Measurements from ENCODE around the gene TTLL10. TPM values are rescaled to one million over a fixed set of nuclear protein-coding genes. Genes with fewer than 3 reads are reported as not detected.

The TTLL10 gene
- total and polyA plus RNA-seq, 2 experiments from 2014 or later, result 0.45 TPM; not detected in 1

DNA sequence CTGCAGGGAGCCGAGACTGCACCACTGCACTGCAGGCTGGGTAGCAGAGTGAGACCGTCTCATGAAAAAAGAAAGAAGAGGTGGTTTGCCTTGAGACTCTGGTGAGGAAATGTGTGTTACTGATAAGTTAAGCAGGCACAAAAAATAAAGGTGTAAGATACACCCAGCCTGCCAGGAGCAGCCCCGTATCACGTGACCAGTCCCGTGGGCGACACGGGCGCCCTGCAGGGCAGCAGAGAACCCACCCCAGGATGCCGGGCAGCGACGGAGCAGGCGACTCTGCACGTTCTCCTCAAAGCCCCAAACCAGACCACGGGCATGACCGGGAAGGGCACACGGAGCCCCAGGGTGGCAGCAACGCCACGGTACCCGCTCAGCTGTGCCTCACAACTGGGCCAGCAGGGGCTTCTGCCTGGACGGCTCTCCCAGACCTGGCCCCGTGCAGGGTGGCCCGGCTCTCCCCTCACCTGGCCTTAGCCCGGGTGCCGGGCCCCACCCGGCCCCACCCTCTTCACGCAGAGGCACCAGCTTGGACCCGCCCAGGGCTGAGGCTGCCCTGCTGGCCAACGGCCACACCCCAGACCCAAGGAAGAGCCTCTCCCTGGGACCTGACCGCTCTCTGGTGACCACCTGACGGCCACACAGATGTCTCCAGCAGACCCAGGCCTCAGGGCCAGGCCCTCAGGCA lies 48.4 kb downstream of the TTLL10 start:
- H3F3A ChIP-seq (replicated peaks; ENCODE audit: low read depth), result no peaks in the 10 kb centered on the region
- no peak for ATAC-seq
- H3K4me2 ChIP-seq, result no peak overlapping the region
- H3K36me3 ChIP-seq (ENCODE audit: insufficient read depth), result peaks cover 4% of the 10 kb centered on the region; the same call in 1 of the 2 replicates
- H3K27me3 Mint-ChIP-seq (ENCODE audit: insufficient read depth, low read depth, poor library complexity), result peaks cover 11% of the 10 kb centered on the region
- H3K4me3 Mint-ChIP-seq, result no peak overlapping the region
- no peaks in the 10 kb centered on the region for H3K4me1 ChIP-seq (ENCODE audit: insufficient read depth)
- no peak overlapping the region for H3K27ac Mint-ChIP-seq
- no peaks in the 10 kb centered on the region for H3K79me2 ChIP-seq (replicated peaks; ENCODE audit: insufficient read depth)
- TF ChIP-seq STAT1 (IDR thresholded peaks at IDR 0.05; ENCODE audit: unreplicated experiment) (no peak), EZH2phosphoT487 (IDR thresholded peaks at IDR 0.05; ENCODE audit: unreplicated experiment) (no peak), NANOG (IDR thresholded peaks at IDR 0.05; ENCODE audit: borderline replicate concordance) (no peak), CREB1 (CRISPR knock-in tag; IDR thresholded peaks at IDR 0.05; ENCODE audit: low read depth) (no peak), ZNF331 (CRISPR knock-in tag; IDR thresholded peaks at IDR 0.05; ENCODE audit: low read depth) (no peak), POLR2AphosphoS5 (IDR thresholded peaks at IDR 0.05; ENCODE audit: low read depth) (no peak), EZH2 (IDR thresholded peaks at IDR 0.05; ENCODE audit: low read depth, unreplicated experiment) (no peak), JUNB (IDR thresholded peaks at IDR 0.05; ENCODE audit: unreplicated experiment) (no peak), ZNF114 (CRISPR knock-in tag; IDR thresholded peaks at IDR 0.05) (no peak), ZNF462 (CRISPR knock-in tag; IDR thresholded peaks at IDR 0.05) (no peak), CTCF (conservative IDR thresholded peaks at IDR 0.05; ENCODE audit: low read depth in 2 of 2) (no peak)
- TF ChIP-seq, protein P1, sequence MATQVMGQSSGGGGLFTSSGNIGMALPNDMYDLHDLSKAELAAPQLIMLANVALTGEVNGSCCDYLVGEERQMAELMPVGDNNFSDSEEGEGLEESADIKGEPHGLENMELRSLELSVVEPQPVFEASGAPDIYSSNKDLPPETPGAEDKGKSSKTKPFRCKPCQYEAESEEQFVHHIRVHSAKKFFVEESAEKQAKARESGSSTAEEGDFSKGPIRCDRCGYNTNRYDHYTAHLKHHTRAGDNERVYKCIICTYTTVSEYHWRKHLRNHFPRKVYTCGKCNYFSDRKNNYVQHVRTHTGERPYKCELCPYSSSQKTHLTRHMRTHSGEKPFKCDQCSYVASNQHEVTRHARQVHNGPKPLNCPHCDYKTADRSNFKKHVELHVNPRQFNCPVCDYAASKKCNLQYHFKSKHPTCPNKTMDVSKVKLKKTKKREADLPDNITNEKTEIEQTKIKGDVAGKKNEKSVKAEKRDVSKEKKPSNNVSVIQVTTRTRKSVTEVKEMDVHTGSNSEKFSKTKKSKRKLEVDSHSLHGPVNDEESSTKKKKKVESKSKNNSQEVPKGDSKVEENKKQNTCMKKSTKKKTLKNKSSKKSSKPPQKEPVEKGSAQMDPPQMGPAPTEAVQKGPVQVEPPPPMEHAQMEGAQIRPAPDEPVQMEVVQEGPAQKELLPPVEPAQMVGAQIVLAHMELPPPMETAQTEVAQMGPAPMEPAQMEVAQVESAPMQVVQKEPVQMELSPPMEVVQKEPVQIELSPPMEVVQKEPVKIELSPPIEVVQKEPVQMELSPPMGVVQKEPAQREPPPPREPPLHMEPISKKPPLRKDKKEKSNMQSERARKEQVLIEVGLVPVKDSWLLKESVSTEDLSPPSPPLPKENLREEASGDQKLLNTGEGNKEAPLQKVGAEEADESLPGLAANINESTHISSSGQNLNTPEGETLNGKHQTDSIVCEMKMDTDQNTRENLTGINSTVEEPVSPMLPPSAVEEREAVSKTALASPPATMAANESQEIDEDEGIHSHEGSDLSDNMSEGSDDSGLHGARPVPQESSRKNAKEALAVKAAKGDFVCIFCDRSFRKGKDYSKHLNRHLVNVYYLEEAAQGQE (IDR thresholded peaks at IDR 0.05; ENCODE audit: unreplicated experiment), result no peak
- TF ChIP-seq, protein P2, sequence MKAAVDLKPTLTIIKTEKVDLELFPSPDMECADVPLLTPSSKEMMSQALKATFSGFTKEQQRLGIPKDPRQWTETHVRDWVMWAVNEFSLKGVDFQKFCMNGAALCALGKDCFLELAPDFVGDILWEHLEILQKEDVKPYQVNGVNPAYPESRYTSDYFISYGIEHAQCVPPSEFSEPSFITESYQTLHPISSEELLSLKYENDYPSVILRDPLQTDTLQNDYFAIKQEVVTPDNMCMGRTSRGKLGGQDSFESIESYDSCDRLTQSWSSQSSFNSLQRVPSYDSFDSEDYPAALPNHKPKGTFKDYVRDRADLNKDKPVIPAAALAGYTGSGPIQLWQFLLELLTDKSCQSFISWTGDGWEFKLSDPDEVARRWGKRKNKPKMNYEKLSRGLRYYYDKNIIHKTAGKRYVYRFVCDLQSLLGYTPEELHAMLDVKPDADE (IDR thresholded peaks at IDR 0.05), result no peak
- H3K9me2 ChIP-seq (ENCODE audit: insufficient read depth), result no peaks in the 10 kb centered on the region
- no peak for DNase-seq (ENCODE audit: low spot score)
- peaks cover 5% of the 10 kb centered on the region; the same call in 1 of the 2 replicates for H4K20me1 ChIP-seq (replicated peaks; ENCODE audit: insufficient read depth)
- H2AFZ ChIP-seq, result no peak overlapping the region
- no peaks in the 10 kb centered on the region for H3K27me3 ChIP-seq (ENCODE audit: insufficient read depth)
- H3K4me1 Mint-ChIP-seq, result no peaks in the 10 kb centered on the region
- H3K4me3 ChIP-seq, result no peak overlapping the region
- H3K36me3 Mint-ChIP-seq (ENCODE audit: low read depth), result peaks cover 34% of the 10 kb centered on the region
- H3K27ac ChIP-seq (ENCODE audit: low read depth), result no peak overlapping the region
- H3K9me3 Mint-ChIP-seq, result no peaks in the 10 kb centered on the region; the same call in 2 of the 3 replicates

Measured in GM23338 (cell line).